ENCODE data around the gene EIF2B2.

DNA sequence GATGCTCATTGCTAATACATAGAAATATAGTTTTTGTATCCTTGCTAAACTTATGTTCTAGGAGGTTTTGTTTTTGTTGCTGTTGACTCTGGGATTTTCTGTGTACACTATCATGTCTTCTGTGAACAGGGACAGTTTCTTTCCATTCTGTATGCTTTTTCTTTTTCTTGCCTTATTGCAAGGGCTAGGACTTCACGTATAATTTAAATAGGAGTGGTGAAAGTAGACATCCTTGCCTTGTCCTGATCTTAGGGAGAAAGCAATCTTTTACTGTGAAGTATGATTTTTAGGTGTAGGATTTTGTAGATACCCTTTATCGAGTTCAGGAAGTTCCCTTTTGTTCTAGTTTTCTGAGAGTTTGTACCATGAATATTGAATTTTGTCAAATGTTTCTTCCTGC, 1.5 kb upstream of the EIF2B2 start:
- TF ChIP-seq, protein P1, sequence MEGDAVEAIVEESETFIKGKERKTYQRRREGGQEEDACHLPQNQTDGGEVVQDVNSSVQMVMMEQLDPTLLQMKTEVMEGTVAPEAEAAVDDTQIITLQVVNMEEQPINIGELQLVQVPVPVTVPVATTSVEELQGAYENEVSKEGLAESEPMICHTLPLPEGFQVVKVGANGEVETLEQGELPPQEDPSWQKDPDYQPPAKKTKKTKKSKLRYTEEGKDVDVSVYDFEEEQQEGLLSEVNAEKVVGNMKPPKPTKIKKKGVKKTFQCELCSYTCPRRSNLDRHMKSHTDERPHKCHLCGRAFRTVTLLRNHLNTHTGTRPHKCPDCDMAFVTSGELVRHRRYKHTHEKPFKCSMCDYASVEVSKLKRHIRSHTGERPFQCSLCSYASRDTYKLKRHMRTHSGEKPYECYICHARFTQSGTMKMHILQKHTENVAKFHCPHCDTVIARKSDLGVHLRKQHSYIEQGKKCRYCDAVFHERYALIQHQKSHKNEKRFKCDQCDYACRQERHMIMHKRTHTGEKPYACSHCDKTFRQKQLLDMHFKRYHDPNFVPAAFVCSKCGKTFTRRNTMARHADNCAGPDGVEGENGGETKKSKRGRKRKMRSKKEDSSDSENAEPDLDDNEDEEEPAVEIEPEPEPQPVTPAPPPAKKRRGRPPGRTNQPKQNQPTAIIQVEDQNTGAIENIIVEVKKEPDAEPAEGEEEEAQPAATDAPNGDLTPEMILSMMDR (IDR thresholded peaks at IDR 0.05), result no peak
- no peak for TF ChIP-seq EP300 (IDR thresholded peaks at IDR 0.05)
